HG02763 (cell line): ENCODE results near the gene MIGA1.
"Not testable (repeated sequence)": the region's sequence is repeated elsewhere in the genome, so short reads cannot be mapped to it uniquely, and the experiment has no call there.

ENCODE experiments used
- ATAC-seq: cut with Tn5 transposase; IDR thresholded peaks from one replicate; pipeline ENCODE4 v1.9.1; 2021; ENCODE audit warnings: mild to moderate bottlenecking, moderate library complexity; ENCODE audit not compliant: unreplicated experiment

MIGA1 gene

DNA sequence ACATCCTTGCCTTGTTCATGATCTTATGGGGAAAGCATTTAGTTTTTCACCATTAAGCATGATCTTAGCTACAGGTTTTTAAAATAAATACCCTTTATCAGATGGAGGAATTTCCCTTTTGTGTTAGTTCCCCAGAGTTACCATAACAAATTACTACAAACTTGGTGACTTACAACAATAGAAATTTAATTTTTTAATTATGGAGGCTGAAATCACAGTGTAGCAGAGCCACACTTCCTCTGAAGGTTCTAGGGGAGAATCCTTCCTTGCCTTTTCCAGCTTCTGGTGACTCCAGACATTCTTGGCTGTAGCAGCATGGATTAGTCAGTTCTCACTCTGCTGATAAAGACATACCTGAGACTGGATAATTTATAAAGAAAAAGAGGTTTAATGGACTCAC is 18.5 kb downstream of the MIGA1 start:
- no peak for ATAC-seq

DNA sequence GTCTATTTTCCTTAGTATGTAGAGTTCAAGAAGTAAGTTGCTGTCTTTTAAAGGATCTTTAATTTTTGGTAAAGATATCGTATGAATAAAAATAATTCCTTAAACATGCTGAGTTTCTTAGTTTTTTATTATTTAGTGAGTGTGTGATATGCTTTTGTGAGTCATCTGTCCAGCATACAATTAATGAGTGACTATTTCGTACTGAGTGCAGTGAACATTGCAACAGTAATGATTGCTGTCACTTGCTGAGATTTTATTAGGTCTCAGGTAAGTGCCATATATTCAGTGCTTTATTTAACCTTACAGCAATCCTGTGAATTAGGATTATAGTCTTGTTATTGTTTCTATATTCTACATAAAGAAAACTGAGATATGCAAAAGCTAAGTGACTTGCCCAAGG is 22.6 kb downstream of the MIGA1 start:
- ATAC-seq, result no peak

DNA sequence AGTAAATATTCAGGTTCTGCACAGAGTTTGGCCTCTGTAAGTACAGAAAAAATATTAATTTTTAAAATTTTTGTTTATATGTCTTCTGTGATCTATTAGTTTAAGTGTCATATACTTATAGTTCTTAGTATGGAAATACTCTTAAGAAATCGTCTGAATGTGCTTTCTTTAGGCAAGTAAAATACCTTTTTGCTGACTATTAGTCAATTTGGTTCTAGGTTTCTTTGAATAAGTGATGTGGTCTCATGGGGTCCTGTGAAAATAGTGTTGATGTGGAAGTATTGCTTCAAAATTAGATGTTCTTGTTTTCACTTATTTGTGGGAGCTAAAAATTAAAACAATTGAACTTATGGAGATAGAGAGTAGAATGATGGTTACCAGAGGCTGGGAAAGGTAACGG is 23.9 kb downstream of the MIGA1 start:
- ATAC-seq, result no peak

DNA sequence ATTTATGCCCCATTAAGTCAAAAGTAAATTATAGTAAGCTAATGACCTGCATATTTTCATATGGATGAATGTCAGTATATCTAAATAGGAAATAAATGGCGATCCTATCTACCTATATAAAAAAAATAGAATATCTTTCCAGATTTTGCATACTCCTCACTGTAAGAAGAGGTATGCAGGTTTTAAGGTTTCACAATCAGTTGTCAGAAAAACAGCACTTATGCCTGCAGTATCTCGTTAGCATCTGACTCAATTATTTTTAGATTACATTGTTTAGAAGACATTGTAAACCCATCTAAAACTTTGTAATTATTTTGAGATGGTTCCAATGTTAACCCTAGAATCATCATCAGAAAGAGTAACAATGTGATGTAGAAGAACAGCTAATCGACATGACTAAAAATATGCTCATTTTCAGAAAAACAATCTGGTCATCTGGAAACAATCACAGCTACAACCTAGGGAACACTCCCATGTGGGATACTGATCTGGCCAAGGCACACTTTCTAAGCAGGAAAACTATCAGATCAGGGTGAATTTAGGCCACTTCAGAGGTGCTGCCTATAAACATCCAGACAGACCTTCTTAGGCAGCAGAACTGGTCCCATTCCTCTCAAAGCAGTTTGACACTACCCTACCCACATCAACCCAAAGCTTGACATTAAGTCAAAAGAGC is 30.5 kb downstream of the MIGA1 start:
- not testable (repeated sequence) for ATAC-seq

DNA sequence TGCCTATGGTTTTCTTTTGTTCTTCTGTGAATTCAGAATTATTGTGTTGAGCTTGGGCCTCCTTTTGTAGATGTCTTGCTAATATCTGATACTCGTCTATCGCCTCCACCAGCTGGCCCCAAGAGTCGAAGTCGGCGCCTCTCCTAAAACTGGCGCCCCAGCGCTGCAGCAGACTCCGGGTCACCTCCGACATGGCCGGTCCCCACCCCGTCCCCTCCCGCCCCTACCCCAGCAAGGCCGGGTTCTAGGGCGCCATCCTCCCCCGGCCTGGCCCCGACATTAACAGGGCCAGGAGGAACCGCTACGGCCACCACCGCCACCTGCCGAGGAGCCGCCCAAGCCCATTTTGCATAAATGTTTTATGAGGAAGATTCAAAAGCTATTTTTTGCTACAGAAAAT is 32.1 kb downstream of the MIGA1 start:
- ATAC-seq, result not testable (repeated sequence)

DNA sequence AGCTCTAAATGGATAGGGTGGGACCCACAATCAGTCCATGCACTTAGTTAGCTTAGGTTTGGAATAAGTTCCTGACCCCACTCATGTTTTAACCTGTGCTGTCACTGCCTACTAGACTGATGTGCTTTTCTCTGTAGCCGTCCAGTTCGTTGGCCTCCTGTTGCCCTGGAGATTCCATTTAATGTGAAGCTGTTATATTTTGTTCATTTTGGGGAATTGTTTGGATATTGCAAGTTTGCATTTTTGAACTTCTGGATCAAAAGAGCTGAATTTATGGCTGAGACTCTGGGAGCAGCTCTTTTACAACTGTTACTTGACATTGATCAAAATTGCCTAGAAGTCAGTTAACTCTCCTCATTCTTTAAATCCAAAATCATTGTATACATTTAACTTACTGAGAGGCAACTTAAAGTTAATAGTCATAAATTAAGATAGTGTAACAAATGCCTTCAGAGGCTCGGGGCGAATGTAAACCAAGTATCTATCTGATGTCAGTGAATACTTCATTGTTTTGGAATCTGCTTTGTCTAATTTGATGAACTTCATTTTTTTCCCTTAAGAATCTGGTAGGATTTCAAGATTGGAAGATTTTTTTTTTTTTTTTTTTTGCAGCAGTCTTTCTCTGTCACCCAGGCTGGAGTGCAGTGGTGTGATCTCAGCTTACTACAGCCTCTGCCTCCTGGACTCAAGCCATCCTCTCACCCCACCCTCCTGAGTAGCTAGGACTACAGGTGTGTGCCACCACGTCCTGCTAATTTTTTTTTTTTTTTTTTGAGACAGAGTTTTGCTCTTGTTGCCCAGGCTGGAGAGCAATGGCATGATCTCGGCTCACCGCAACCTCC is 38.1 kb downstream of the MIGA1 start:
- no peak for ATAC-seq

DNA sequence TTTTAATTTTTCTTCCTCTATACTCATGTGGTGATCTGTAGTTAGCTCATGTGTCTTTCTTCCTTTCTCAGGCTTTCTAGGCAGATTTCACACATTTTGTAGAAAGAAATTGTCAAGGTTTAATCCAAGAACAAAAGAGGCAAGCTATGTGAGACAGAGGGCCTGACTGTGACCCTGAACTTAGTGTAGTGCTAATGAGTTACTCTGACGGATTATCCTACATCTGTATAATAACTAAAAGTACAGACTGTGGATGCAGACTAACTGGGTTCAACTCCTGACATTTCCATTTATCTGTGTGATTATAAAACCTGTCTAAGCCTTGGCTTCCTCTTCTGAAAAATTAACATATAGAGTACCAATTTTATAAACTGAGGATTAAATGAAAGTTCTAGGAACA is 40.7 kb downstream of the MIGA1 start:
- ATAC-seq, result no peak

DNA sequence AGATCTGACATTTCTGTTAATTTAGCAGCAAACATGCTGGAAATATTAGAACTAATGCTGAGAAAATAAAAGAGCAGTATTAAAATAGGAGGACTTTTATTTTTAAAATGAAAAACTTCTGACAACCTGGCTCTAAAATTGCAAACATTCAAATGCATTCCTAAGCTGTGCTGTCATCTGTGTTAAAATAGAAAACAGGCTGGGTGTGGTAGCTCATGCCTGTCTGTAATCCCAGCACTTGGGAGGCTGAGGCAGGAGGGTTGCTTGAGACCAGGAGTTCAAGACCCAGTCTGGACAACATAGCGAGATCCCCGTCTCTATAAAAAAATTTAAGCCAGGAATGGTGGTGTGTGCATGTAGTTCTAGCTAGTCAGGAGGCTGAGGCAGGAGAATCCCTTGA is 44.6 kb downstream of the MIGA1 start:
- no peak for ATAC-seq

DNA sequence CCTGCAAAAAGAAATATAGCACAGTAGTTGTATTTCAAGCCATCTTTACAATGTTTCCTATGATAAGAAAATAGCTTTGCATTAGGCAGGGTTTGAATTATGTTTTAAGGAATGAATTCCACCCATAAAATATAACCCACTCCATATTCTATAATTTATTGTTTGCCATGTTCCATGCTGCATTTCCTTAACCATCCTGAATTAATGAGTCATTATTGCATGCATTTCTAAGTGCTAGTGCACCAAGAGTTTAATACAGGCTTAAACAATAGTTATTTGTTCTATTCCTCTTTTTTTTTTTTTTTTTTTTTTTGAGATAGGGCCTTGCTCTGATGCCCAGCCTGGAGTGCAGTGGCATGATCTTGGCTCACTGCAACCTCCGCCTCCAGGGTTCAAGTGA is 45.2 kb downstream of the MIGA1 start:
- no peak for ATAC-seq

DNA sequence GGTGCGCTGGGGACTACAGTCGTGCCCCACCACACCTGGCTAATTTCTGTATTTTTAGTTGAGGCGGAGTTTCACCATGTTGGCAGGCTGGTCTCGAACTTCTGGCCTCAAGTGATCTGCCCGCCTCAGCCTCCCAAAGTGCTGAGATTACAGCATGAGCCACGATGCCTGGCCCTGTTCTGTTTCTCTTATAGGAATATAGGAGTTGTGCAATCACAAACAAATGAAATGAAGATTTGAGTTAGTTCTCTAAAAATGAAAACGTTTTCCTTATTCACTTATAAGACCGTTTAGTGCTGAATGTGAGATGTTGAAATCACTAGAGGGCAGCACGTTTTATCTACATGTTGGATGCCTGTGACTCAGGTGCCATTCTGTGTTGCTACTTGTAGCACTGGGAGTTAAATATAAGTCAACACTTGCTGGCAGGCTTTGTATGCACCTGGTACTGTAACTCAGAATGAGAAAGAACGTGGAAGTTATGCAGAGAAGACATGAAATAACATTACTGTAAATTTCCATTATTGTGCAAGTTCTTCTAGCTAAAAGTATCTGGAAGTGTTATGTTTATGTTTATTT is 45.8 kb downstream of the MIGA1 start:
- no peak for ATAC-seq

DNA sequence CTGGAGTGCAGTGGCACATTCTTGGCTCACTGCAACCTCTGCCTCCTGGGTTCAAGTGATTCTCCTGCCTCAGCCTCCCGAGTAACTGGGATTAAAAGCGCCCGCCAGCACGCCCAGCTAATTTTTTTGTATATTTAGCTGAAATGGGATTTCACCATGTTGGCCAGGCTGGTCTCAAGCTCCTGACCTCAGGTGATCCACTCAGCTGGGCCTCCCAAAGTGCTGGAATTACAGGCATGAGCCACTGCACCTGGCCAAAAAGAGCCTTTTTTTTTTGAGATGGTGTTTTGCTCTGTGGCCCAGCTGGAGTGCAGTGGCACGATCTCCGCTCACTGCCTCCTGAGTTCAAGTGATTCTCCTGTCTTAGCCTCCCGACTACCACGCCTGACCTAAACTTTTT is 47.4 kb downstream of the MIGA1 start:
- ATAC-seq, result not testable (repeated sequence)

DNA sequence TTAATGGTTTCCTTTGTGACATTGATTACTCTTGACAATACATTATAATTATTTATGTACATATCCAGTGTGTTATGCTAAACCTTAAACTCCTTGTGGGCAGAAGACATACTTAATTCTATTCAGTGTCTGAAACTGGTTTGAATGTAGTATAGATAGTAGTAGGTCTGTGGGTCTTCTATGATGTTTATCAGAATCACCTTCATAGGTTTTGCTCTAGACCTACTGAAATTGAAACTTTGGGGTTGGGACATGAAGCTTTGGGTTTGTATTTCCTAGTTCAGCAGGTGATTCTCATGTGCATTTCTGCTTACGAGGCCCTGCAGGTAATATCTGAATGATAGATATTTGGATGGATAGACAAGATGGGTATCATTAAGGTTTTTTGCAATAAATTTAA is 48.6 kb downstream of the MIGA1 start:
- no peak for ATAC-seq

DNA sequence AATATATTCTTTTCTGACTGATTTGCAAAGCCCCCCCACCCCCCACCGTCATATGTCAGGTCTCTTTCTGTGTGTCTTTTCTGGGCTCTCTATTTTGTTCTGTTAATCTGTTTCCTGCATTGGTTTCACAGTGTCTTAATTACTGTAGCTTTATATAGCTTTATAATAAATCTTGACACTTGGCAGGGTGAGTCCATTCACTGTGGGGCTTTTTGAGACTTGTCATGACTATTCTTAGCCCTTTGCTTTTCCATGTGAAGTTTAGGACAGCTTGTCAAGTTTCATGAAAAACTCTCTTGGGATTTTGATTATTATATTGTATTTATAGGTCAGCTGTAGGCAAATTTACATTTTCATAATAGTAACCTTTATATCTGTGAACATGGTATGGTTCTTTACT is 50.4 kb downstream of the MIGA1 start:
- no peak for ATAC-seq

DNA sequence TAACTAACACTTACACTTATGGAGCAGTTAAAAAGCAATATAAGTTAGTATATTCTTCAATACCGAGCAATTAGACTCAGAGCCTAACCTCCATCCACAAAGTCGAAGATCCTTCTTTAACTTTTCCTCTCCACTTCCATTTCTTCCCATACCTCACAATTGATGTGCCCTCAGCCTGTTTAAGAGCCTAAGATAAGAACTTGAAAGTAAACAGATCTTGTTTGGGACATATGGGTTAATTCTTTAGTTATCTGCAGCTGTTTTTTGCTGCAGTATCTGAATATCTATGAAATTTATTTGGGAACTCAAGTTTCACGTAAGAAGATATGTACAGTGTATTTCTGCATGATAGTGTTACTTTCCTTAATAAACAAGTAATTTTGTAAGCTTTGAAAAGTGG is 51.5 kb downstream of the MIGA1 start:
- ATAC-seq, result no peak

DNA sequence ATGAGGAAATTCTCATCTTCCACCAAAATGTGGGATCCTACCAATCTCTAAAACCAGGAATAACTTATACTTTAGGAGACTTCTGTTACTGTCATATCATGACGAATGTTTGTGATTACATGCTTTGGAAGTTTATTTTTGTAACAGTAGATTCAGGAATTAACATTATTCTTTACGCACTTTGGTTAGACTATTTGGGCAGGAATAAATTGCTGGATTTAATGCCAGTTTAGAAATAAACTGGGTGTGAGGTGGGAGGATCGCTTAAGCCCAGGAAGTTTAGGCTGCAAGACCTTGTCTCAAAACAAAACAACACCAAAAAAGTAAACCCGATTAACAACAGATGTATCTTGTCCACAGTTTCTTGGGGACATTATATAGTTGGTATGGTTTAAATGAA is 52.1 kb downstream of the MIGA1 start:
- ATAC-seq, result no peak

DNA sequence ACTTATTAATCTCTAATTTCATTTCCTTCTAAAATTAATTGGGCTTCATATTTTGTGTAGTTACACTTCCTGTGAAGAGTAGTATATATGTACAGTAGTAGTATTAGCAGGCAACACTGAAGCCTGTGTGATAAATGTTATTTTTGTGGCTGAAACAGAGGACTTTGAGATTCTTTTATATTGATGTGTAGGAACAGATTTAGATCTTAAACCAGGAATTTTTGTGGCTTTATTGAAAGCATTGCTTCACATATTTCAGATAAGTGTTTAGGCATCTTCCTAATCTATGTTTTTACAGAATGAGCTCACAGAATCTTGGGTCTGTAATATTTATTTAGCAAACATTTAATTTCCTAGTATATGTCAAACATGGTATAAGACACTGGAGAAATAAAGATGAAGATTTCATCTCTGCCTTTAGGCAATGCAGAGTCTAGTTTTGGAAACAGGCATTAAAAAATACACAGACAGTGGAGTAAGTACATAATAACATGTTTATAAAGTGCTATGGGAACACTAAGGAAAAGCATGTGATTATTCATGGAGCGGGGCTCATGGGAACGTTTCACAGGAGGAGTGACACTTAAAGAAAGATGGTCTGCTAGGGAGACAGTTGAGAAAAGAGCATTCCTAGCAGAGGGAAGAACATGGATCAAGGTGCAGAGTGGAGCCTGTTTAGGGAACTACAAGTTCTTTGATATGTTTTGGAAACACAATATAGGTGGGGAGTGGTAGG is 52.7 kb downstream of the MIGA1 start:
- no peak for ATAC-seq

DNA sequence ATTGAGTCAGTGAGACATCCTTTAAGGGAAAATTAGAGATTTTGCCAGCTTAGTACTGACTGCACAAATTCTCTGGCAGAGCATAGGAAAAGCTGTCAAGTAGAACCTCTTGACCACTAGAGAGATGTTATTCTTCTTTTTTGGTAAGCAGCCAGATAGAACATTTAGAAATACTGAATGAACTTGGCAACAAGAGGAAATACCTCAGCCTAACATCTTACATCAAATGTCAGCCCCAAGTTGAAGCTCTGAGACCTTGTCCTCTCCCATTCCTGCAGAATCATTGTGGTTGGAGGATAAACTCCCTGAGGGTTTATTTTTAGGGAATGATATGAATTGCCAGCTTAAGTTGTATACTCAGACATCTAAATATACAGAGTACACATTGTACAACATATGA is 53.5 kb downstream of the MIGA1 start:
- no peak for ATAC-seq

DNA sequence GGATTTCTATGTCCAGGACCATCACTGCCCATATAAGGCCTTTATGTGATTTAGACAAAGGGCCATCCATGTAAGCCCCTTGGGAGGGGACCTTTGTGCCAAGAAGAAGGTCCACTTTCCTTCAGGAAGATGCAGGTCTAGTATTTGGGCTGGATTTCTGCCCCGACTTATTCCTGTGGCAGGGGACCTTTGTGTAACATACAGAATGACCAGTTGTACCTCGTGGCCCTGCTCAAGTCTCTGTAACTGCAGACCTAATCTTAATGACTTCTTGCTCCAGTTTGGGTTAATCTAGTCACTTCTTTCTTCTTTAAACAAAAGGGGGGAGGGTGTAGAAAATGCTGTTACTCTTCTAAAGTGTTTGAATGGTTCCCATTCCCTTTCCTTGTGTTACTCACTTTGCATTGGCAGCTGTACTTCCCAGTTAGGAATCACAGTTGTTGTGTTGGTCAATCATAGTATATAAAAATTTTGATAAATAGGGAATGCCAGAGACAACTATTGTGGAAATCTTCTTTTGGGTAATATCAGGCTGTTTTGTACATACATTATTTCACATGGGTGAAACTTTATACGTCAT is 54.2 kb downstream of the MIGA1 start:
- no peak for ATAC-seq

DNA sequence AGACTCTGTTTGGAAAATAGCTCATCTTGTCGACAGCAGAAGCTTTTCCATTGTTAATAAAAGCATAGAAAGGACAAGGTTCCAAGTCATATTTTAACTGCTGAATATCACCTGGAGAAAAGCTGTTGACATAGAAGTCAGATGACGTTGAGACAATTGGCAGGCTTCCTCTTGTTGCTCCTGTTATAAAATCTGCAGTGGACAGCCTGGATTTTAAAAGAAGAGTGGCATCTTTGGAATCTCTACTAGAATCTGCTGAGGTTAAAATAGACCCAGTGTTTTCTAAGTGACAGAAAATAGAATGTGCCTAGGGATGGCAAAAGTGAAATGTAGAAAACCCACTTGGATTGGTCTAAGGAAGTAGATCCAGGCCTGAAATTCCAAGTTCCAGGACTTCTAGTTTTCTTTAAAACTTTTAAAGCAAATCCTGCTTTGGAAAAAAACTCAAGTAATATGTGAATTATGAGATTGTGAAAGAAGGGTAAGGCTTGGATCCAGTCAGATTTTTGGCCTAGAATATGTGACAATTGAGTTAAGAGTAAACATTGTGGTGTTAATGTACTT is 55.4 kb downstream of the MIGA1 start:
- ATAC-seq, result no peak

DNA sequence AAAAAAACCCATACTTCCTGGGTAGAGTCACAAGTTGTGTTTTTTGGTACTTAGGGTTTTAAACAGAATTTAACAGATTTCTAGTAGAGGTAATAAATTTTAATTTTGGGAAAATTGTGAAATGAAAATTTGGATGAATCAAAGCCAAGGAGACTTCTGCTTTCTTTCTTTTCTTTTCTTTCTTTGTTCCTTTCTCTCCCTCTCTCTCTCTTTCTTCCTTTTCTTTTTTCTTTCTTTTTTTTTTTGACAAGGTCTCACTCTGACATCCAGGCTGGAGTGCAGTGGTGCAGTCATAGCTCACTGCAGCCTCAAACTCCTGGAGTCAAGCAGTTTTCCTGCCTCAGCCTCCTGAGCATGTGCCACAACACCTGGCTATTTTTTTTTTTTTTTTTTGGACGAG is 62.1 kb downstream of the MIGA1 start:
- ATAC-seq, result no peak

DNA sequence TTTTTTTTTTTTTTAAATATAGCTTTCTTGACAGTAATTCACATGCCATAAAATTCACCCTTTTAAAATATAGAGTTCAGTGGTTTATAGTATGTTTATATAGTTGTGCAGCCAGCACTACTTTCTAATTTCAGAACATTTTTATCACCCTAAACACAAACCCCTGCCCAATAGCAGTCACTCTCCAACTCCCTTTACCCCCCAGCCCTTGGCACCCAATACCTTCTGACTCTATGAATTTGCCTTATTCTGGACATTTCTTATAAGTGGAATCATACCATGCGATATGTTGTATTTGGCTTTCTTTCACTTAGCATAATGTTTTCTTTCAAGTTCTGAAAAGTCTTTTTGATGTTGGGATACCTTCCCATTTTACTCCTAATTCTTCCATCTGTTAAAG is 66.5 kb downstream of the MIGA1 start:
- no peak for ATAC-seq
